Skeletal muscle satellite cell (primary cell): Measurements from ENCODE around the gene PTPRC.

Experiments used
- H3K27me3 ChIP-seq: 2 replicates; pipeline ENCODE4 v1.7.0; 2013; ENCODE audit warnings: low read length; ENCODE audit not compliant: control insufficient read depth, insufficient read depth
- H3K36me3 ChIP-seq: 2 replicates; pipeline ENCODE4 v1.7.0; 2013; ENCODE audit warnings: mild to moderate bottlenecking, control low read depth, low read length; ENCODE audit not compliant: insufficient read depth
- H3K4me1 ChIP-seq: 2 replicates; pipeline ENCODE4 v1.7.0; 2013; ENCODE audit warnings: low read length; ENCODE audit not compliant: control insufficient read depth, insufficient read depth
- H3K4me2 ChIP-seq: 2 replicates; pipeline ENCODE4 v1.7.0; 2013; ENCODE audit warnings: mild to moderate bottlenecking, low read length
- H3K4me3 ChIP-seq: 2 replicates; pipeline ENCODE4 v1.7.0; 2013; ENCODE audit warnings: low read length
- H3K9ac ChIP-seq: 2 replicates; pipeline ENCODE4 v1.7.0; 2013; ENCODE audit warnings: mild to moderate bottlenecking, low read depth, low read length, moderate library complexity
- H3K9me3 ChIP-seq: replicated peaks from 2 replicates; pipeline ENCODE4 v1.7.0; 2013; ENCODE audit warnings: mild to moderate bottlenecking, control low read depth, low read length

Gene PTPRC

DNA sequence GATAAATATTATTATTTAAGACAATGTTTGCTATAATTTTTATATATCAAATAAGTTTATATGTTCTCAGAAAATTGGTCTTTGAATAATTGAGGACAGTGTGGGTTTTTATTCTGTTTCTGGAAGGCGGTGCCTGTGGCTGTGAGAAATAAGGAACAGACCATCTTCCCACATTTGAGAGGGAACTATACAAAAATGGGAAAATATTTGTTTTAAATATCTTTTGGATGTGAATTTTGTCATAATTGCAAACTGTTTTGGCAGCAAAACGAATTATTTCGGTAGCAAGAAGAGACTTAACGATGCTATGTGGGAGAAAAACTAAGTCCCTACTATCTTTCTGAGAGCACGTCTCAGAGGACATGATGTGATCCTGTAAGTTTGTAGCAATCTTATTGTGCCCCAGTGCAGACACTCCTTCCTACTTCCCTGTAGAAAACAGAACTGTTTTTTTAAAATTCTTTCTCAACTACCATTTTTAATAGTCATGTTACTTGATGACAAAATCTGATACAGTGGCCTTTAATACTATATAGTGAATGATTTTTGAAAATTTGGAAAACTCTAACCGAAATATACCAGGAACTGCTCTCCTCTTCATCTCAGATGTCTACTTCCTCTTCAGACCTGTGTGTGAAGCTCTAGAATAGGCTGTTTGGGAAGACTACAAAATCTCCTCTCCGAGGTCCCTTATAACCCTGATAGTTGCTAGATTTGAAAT lies 25.4 kb downstream of the PTPRC start:
- H3K4me3 ChIP-seq: no peak overlapping the region
- H3K9ac ChIP-seq: no peak overlapping the region
- no peaks in the 10 kb centered on the region for H3K36me3 ChIP-seq
- no peaks in the 10 kb centered on the region for H3K27me3 ChIP-seq
- no peak overlapping the region for H3K4me2 ChIP-seq
- peaks cover 23% of the 10 kb centered on the region for H3K4me1 ChIP-seq
- no peaks in the 10 kb centered on the region for H3K9me3 ChIP-seq

GRCh38 chr1:198667186-198667585 lies 28.3 kb downstream of the PTPRC start:
- Histone ChIP-seq H3K9me3 (no peaks in the 10 kb centered on the region), H3K9ac (no peak overlapping the region), H3K4me3 (no peak overlapping the region), H3K36me3 (no peaks in the 10 kb centered on the region), H3K4me2 (no peak overlapping the region), H3K4me1 (peaks cover 41% of the 10 kb centered on the region), H3K27me3 (no peaks in the 10 kb centered on the region)

DNA sequence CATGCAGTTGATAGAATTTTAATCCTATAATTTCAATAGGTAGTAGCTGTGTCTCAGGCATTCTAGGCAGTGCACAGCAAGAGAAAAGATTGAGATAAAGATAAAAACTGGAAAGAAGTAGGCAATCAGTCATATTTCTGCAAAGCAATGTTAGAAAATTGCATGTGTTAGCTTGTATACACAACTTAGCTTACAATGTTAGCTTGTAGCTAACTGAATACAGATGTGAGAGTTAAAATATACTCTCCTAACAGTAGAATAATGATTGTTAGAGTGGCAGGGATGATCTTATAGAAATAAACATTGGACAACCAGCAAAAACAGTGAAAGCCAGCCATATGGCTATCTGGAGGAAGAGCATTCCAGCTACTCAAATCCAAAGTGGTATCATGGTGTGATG lies 29.0 kb downstream of the PTPRC start:
- no peak overlapping the region for H3K4me2 ChIP-seq
- no peak overlapping the region for H3K9ac ChIP-seq
- no peak overlapping the region for H3K4me3 ChIP-seq
- no peaks in the 10 kb centered on the region for H3K27me3 ChIP-seq
- no peaks in the 10 kb centered on the region for H3K36me3 ChIP-seq
- H3K4me1 ChIP-seq: peaks cover 47% of the 10 kb centered on the region
- no peaks in the 10 kb centered on the region for H3K9me3 ChIP-seq

DNA sequence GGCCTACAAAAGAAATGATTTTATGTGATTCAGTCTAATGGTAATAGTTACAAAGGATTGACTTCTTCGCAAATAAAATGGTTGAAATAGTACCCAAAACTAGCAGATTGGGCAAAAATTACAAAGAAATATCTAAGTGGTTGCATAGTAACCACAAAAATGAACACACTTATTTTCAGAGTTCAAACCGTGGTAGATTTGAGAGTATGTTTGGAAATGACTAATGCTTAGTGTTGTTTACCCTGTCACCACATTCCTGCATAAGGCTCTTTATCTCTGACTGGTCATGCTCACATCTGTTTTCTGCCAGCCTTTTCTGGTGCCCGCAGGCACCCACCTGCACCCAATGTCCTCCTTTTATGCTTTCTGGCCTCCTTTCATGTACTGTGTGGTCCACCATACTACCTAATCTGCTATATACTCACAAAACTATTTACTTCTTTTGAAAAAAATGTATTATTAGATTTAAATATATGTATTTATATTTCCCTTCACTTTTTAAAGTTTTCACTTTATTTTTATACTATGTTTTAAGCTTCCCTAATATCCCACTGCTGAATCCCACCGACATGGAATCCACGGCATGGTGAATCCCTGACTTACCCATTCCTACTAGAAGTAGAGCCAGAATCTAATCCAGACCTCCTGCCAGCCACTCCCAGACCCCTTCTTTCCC lies 30.3 kb downstream of the PTPRC start:
- Histone ChIP-seq H3K27me3 (no peaks in the 10 kb centered on the region), H3K4me2 (peak overlapping the region; percentile 17), H3K36me3 (no peaks in the 10 kb centered on the region)

DNA sequence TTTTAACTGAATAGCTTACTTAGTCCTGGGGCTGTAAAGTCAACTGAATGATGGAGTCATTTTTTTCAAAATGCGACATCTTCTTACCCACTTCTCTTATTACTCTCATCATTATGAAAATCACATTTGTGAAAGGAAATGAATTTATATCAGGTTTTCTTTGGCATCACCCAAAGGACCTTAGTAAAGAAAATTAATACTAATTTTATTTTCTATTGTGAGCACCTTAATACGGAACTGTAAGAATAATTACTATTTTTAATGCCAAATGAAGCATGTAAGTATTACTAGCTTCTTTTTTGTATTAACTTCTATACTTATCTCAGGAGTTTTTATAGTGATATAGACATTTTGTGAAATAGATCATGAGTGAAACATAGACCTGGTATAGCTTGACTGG lies 30.9 kb downstream of the PTPRC start:
- Histone ChIP-seq H3K9ac (peak overlapping the region; percentile 25), H3K4me2 (no peak overlapping the region), H3K9me3 (no peaks in the 10 kb centered on the region), H3K4me3 (no peak overlapping the region), H3K4me1 (peaks cover 50% of the 10 kb centered on the region), H3K27me3 (no peaks in the 10 kb centered on the region), H3K36me3 (no peaks in the 10 kb centered on the region)

More for the DNA sequence above, 30.3 kb downstream of the PTPRC start:
- no peaks in the 10 kb centered on the region for H3K9me3 ChIP-seq
- peaks cover 50% of the 10 kb centered on the region for H3K4me1 ChIP-seq
- H3K9ac ChIP-seq: peak overlapping the region; percentile 28
- H3K4me3 ChIP-seq: no peak overlapping the region

DNA sequence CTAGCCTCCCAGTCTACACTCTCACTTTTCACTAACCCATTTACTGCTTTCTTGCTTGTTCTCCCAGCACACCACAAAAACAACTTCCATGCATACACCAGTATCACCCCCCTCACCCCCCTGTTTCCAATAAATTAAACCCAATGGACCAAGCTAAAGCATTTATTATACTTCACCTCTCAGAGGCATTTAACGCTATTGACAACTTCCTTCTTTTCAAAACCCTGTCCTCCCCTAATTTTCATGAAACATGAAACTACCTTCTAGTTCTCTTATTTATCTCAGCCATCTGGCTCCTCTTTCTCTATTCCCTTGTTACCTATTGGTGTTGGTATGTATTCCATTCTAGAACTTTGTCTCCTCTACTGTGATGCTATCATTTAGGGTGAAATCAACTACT lies 32.3 kb downstream of the PTPRC start:
- no peaks in the 10 kb centered on the region for H3K36me3 ChIP-seq
- no peaks in the 10 kb centered on the region for H3K9me3 ChIP-seq
- H3K4me3 ChIP-seq: no peak overlapping the region

GRCh38 chr1:198672124-198672523 lies 33.3 kb downstream of the PTPRC start:
- H3K9me3 ChIP-seq: no peaks in the 10 kb centered on the region
- peaks cover 46% of the 10 kb centered on the region for H3K4me1 ChIP-seq
- H3K27me3 ChIP-seq: no peaks in the 10 kb centered on the region
- H3K36me3 ChIP-seq: no peaks in the 10 kb centered on the region
- no peak overlapping the region for H3K4me3 ChIP-seq
- peak overlapping the region; percentile 43 for H3K9ac ChIP-seq
- H3K4me2 ChIP-seq: no peak overlapping the region

More for the DNA sequence above, 32.3 kb downstream of the PTPRC start:
- Histone ChIP-seq H3K27me3 (no peaks in the 10 kb centered on the region), H3K4me2 (no peak overlapping the region), H3K9ac (peak overlapping the region; percentile 43), H3K4me1 (peaks cover 50% of the 10 kb centered on the region)

GRCh38 chr1:198674009-198674408 lies 35.2 kb downstream of the PTPRC start:
- Histone ChIP-seq H3K4me3 (no peak overlapping the region), H3K4me1 (peaks cover 28% of the 10 kb centered on the region), H3K9ac (no peak overlapping the region), H3K27me3 (no peaks in the 10 kb centered on the region), H3K4me2 (no peak overlapping the region), H3K9me3 (no peaks in the 10 kb centered on the region), H3K36me3 (no peaks in the 10 kb centered on the region)

GRCh38 chr1:198676253-198676652 lies 37.4 kb downstream of the PTPRC start:
- Histone ChIP-seq H3K4me2 (no peak overlapping the region), H3K4me1 (peaks cover 21% of the 10 kb centered on the region), H3K4me3 (no peak overlapping the region), H3K27me3 (no peaks in the 10 kb centered on the region), H3K36me3 (no peaks in the 10 kb centered on the region), H3K9me3 (no peaks in the 10 kb centered on the region), H3K9ac (no peak overlapping the region)

- Histone ChIP-seq H3K36me3 (no peaks in the 10 kb centered on the region), H3K4me1 (peaks cover 20% of the 10 kb centered on the region), H3K9me3 (no peaks in the 10 kb centered on the region), H3K9ac (no peak overlapping the region), H3K4me2 (no peak overlapping the region), H3K27me3 (no peaks in the 10 kb centered on the region), H3K4me3 (no peak overlapping the region)
These were observed 38.2 kb downstream of the PTPRC start for GRCh38 chr1:198677027-198677426.

GRCh38 chr1:198677871-198678270 lies 39.0 kb downstream of the PTPRC start:
- Histone ChIP-seq H3K4me2 (no peak overlapping the region), H3K27me3 (no peaks in the 10 kb centered on the region), H3K9ac (no peak overlapping the region), H3K4me3 (no peak overlapping the region), H3K9me3 (no peaks in the 10 kb centered on the region), H3K4me1 (peaks cover 20% of the 10 kb centered on the region), H3K36me3 (no peaks in the 10 kb centered on the region)
